ENCODE data around the gene DUOX2.

DNA sequence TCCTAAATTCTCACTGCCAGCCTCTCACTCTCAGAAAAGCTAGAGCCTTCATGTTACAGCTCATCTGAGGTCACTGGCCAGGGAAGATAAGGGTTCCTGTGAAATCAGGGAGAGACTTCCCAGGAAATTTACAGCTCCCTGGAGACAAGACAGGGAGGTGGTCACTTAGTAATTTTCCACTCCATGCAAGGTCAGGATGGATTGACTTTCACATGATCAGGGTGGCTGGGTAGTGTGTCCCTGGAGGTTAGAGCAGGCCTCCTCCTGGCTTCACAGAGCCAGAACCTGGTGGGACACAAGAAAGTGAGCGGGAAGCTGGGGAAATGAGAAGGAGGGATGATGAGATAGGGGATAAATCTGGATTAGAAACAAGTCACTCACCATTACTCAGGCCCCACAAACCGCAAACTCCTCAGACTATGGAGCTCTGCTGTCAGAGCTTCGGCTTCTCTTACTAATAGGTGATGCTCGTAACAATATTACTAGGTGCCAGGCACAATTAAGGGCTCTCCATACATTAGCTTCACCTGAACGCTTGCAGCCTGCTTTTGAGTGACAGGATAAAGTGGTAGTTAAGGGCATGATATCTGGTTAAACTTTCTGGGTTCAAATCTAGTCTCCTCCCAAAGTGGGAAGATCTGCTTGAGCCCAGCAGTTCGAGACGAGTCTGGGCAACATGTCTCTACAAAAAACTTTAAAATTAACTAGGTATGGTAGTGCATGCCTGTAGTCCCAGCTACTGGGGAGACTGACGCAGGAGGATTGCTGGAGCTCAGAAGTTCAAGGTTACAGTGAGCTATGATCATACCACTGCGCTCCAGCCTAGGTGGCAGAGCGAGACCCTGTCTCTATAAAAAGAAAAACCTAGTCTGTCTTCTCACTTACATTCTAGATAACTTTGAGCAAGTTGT, 24.9 kb downstream of the DUOX2 start:
- no peak for TF ChIP-seq POLR2A (IDR thresholded peaks at IDR 0.05; ENCODE audit: low read length)
- no peak for TF ChIP-seq GATA1 (IDR thresholded peaks at IDR 0.05; ENCODE audit: low read depth, low read length)
